D721Med (cell line): ENCODE data around the gene GAPT.
"Not testable (repeated sequence)": the region's sequence is repeated elsewhere in the genome, so short reads cannot be mapped to it uniquely, and the experiment has no call there.

Experiments
- DNase-seq: peaks from one replicate; pipeline ENCODE4 v3.0.0; 2011; ENCODE audit warnings: low spot score; ENCODE audit not compliant: insufficient read length
- FAIRE-seq: peaks from 2 replicates; lab custom pipeline; 2011; peaks lifted over from hg19 to GRCh38; lab: Jason Lieb, UNC
- CTCF ChIP-seq: IDR thresholded peaks from 2 replicates; pipeline ENCODE4 v1.5.1; 2012; ENCODE audit warnings: mild to moderate bottlenecking, control low read depth; ENCODE audit not compliant: insufficient read depth; ENCODE audit errors: missing control alignments

The GAPT gene

GRCh38 chr5:58524571-58524970 lies 33.3 kb downstream of the GAPT start:
- TF ChIP-seq CTCF = no peak
- DNase-seq = no peak
- no peak for FAIRE-seq

DNA sequence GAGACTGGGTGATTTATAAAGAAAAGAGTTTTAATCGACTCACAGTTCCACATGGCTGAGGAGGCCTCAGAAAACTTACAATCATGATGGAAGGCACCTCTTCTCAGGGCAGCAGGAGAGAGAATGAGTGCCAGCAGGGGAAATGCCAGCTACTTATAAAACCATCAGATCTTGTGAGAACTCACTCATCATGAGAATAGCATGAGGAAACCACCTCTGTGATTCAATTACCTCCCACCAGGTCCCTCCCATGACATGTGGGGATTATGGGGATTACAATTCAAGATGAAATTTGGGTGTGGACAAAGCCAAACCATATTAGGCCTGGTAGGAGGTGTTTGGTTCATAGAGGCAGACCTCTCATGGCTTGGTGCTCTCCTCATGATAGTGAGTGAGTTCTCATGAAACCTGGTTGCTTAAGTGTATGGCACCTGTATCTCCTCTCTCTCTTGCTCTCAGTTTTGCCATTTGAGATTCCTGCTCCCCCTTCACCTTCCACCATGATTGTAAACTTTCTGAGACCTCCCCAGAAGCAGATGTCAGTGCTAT lies 39.8 kb downstream of the GAPT start:
- no peak for TF ChIP-seq CTCF
- no peak for FAIRE-seq
- no peak for DNase-seq

DNA sequence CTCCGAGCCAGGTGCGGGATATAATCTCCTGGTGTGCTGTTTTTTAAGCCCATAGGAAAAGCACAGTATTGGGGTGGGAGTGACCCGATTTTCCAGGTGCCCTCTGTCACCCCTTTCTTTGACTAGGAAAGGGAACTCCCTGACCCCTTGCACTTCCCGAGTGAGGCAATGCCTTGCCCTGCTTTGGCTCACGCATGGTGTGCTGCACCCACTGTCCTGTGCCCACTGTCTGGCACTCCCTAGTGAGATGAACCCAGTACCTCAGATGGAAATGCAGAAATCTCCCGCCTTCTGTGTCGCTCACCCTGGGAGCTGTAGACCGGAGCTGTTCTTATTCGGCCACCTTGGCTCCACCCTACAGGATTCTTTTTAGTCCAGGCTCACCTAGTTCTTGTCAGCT lies 50.7 kb downstream of the GAPT start:
- not testable (repeated sequence) for FAIRE-seq, DNase-seq

DNA sequence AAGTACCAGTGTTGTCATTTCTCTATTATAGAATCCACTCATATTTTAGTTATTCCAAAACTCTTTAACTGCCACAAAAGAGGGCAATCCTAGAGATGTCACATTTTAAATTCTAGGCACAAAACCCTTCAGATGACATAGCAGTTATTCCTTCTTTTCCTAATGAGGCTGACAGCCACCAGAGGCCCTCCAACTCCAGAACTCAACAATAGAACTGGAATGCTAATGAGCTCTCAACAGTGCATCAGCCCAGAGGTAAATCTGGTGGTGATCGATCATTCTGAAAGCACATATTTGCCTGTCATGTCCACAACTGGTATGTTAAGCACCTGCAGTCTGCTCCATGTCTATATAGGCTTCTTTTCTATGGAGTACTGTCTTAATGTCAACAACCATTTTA lies 51.5 kb downstream of the GAPT start:
- no peak for TF ChIP-seq CTCF
- no peak for FAIRE-seq
- DNase-seq = no peak

DNA sequence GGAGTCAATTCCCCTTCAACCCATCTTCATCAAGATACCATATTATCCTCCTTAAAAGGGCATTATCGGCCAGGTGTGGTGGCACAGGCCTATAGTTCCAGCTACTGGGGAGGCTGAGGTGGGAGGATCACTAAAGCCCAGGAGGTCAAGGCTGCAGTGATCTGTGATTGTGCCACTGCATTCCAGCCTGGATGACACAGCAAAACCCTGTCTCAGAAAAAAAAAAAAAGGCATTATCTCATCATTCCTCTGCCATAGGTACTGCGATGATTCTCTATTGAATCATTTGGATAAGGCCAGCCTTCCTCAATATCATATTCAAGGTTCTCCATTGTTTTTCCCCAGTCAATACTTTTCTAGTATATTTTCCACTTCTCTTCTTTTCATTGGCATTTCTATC lies 52.5 kb downstream of the GAPT start:
- DNase-seq (no peak), FAIRE-seq (no peak)
- no peak for TF ChIP-seq CTCF

- FAIRE-seq = no peak
- DNase-seq = no peak
- TF ChIP-seq CTCF = no peak
Observed at GRCh38 chr5:58544195-58544594, 53.0 kb downstream of the GAPT start.

DNA sequence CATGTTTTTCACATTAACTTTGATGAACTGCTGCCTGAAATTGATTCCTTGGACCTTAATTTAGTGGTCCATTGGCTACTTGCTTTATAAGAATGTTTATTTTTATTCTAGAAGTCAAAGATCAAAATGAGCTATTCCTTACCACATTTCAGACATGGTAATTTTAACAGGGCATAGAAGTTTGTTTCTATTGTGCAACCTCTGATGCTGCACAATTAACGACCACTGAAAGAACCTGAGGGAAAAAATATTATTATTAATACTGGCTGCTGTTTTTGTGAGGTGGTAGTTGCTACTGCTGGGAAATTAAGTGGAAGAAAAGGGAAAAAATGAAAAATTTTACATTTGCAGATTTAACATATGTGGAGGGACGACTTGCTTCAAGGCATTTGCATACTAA lies 53.7 kb downstream of the GAPT start:
- TF ChIP-seq CTCF = no peak
- DNase-seq (no peak), FAIRE-seq (no peak)

- DNase-seq (no peak), FAIRE-seq (no peak)
- TF ChIP-seq CTCF = no peak
Observed at GRCh38 chr5:58545912-58546311, 54.7 kb downstream of the GAPT start.
